DMS 273 (cell line): Measurements from ENCODE around the gene BTG1.
"Not testable (repeated sequence)": the region's sequence is repeated elsewhere in the genome, so short reads cannot be mapped to it uniquely, and the experiment has no call there.

Experiments used
- DNase-seq: peaks from one replicate; lab custom pipeline; 2025; ENCODE audit not compliant: unreplicated experiment; lab: John Stamatoyannopoulos, UW

BTG1 gene

DNA sequence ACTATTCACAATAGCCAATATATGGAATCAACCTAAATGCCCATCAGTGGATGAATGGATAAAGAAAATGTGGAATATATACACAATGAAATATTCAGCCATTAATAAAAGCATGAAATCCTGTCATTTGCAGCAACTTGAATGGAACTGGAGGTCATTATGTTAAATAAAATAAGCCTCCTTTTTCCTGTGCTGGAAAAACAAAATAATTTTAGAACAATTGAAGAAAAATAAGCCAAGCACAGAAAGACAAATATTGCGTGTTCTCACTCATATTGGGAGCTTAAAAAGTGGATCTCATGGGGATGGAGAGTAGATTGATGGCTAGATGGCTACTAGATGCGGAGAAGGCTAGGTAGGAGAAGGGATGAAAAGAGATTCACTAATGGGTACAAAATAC, 6.3 kb upstream of the BTG1 start:
- DNase-seq: no peak

DNA sequence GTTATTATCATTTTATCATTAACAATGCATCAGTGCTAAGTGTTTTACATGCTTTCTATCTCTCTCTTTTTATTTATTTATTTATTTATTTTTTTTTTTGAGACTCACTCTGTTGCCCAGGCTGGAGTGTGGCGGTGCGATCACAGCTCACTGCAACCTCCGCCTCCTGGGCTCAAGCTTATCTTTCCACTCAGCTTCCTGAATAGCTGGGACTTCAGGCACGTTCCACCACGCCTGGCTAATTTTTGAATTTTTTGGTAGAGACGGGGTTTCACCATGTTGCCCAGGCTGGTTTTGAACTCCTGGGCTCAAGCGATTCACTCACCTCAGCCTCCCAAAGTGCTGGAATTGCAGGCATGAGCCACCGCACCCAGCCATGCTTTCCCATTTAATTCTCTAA, 3.9 kb upstream of the BTG1 start:
- DNase-seq: no peak

DNA sequence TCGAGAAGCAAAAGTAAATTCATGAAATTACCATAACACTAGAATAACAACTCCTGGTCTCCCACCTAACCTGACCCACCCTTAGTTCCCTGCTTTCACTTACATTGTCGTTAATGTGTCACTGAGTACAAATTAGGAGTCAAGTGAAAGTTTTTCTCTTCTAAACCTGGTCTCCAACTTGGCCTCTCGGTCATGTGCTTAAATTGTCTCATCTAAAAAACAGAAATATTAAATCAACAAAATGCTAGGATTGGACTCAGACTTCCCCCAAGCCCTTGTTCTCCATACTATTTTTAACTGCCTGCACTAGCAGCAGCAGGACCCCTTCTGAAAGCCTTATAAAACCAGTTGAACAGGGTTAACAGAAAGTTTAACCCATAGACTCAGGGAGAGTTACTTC, 1.8 kb upstream of the BTG1 start:
- no peak for DNase-seq

DNA sequence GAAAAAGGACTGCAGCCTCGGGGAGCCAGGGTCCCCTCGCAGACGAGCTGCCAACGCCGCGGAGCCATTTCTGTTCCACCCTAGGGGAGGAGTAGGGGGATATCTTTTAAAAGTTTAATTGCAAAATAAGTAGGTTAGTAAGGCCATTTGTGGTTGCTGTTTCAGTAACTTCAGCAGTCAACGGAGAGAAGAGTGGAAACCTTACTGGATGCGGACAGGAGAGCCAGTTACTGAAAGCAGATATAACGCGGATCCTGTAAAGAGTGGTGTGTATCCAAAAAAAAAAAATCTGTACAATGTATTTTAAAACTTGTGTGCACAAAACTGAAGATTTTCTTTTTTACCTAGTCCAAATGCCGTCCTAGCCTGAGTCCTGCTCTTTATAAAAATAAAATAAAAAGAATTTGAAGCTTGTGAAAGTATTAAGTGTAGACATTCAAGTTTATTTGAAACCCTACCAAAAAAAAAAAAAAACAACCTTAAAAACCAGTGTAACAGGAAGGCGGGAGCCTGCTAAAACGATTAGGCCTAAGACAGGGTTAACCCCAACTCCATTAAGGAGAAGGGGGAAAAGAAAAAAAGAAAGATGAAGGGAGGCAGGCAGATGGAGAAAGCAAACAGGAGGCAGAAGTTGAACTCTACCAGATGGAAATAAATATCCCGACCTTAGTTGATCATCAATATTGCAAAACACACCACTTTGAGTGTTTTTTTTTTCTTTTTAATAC, 1.0 kb upstream of the BTG1 start:
- peak; percentile 47 for DNase-seq

DNA sequence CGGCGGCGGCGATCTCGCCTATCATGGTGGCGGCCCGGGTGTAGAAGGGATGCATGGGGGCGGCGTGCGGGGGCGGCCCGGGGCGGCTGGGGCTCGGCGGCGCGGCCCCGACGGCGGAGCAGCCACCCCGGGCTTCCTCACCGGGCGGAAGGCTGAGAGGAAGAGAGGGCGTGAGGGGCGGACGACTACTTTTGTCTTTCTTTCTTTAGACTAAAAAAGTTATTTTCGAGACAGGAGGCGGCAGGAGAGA, 240 bp downstream of the BTG1 start:
- DNase-seq: no peak

DNA sequence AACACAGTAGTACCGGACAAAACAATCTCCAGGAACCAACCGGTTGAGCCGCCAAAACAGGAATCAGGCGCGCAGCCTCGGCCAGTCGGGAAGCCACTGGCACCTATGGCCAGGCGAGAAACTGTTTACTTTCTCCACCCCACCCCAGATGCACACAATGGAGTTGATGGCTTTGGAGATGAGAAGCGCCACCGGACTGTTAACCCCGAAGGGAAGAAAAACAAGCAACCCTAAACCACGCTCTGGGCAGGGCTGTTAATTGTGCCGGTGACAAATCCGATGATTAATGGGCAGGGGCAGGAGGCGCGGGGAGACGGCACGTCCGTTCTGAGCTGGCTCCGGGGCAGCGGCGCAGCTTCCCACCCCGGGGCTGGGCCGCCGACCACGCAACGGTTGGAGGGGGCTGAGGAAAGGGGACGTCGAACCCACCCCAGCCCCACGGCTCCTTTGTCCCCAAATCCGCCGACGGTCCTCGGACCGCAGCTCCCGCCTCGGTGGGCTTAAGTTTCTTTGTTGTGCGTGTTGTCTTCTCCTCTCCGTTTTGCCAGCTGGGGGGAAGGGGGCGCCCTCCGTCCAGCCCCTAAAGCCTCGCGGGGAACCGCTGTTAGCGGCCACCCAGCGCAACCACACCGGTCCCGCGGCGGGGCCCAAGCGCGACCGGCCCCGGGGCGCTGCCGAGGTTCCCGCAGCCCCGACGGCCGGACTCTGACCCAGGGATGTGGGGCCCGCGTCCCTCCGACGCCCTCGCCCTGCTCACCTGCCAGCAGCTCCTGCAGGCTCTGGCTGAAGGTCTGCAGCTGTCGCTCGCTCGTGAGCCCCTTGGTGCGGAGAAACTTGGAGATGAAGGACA, 790 bp downstream of the BTG1 start:
- peak; percentile 56 for DNase-seq

DNA sequence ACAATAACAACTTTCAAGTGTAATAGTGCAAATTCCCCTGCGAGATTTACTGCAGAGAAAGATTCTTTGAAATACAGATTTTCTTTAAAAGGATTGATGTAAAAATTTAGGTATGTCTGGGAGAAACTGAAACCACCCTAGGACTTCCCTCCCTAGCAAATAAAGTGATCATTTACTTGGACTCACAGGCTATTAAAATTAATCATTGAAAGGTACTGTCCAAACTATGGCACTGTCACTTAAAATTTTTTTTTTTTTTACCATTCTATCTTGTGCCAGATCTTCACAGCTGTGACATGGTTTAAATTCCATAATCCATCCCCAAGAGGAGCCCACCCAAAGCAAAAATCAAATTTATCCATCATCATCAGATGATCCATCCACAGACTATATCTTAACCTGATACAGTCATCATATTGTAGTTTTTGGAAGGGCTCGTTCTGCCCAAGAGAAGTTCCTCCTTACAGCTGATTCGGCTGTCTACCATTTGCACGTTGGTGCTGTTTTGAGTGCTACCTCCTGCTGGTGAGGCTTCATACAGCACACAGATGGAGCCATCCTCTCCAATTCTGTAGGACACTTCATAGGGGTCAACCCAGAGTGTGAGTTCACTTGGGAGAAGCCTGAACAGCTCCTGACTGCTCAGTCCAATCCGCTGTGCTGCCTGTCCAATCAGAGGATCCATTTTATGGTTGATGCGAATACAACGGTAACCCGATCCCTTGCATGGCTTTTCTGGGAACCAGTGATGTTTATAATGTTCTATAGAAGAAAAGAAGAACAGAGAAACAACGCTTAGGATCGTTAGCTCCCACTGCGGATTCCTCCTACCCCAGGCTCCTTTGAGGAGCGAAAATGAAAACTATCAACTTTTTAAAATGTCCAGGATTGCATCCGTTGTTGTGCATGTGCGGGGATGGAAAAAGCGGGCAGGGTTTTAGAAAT, 1.7 kb downstream of the BTG1 start:
- peak; percentile 89 for DNase-seq

DNA sequence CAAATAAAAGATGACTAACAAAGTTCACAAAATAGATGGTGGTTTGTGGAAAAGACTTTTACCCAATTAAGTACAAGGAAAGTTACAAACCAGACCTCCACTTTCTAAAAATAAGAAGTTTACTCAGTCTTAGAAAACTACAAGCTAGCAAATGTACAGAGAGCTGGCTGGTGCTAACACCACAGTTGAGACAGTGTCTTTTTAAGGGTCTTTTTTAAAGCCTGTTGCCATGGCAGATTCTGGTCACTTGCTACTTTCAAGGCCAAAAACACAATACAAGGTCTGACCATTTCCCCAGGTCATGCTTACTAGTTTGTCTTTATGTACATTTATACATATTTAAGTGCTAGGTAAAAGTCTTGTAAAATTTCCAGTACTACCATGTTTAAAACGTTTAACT, 2.4 kb downstream of the BTG1 start:
- DNase-seq: no peak

DNA sequence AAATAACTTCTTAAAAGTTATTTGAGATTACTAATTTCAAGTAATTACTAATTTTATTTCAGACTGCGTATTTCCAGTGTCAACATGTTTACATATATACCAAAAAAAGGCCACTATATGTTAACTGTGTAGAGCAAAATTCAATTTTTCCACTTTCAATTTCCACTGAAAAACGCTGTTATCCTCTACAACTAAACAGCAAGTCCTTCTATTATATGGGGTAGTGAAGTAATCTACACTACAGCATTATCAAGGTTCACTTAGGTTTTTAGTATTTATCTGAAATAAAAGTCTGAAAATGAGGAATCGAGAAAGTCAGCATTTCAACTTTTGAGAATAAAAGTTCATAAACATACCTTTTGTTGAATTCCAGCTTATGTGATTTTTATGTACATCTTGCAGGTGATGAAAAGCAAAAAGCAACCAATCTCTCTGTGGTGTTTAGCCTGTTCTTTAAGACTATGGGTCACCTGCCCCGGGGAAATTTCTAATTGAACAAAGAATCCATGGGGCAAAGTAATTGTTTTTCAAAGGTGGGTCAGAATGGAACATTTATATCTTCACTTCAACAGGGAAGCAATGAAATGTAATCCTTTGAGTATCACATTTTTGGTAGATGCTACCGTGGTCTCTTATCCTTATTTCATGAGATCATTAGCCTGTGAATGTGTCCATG, 3.3 kb downstream of the BTG1 start:
- no peak for DNase-seq

DNA sequence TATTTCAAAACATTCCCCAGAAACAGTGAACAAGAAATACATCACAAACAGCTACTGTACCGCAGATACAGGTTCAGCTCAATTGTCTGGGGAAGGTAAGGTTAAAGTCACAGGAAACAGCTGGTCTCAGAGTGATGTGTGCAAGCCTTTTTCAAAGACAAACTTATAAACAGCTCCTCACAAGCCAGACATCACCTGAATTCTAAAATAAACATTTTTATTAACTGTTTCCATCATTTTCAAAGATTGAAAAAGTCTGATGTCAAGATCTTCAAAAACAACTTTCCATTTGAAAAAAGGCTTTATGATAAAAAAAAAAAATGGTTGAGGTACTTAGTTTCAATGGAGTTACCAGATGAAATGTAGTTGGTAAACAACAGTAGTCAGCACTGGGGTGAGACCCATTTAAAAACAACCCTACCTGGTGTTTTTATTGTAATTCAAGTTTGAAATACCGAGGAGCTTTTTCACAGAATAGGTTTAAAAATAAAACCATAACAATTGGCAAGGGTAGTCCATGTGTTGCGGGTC, 4.0 kb downstream of the BTG1 start:
- DNase-seq: peak; percentile 15

DNA sequence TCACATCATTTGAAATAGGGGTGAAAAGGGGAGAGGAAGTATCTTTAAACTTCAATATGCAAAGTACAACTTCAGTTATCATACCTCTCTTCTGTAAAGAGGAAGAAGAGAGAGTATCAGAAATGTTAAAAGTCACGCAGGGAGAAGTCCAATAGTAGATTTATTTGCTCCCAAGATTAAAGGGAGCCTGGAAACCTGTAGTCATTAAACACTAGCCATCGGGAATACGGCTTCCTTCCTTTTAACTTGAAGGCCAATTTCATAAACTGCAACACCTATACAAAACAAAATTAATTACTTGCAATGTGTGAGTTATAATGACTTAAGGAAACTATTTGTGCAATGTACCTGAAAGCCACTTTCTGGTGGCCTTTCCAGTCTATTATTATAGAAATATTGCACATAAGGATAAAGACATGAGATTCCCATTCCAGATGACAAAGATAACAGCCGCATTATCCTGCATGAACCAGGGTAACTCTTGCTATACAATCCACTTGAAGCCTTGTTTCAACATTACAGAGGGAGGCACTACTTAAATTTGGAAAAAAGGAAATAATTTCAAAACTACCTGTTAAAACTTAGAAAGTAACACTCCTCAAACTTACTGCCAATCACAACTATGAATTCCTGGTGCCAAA, 4.6 kb downstream of the BTG1 start:
- DNase-seq: no peak

DNA sequence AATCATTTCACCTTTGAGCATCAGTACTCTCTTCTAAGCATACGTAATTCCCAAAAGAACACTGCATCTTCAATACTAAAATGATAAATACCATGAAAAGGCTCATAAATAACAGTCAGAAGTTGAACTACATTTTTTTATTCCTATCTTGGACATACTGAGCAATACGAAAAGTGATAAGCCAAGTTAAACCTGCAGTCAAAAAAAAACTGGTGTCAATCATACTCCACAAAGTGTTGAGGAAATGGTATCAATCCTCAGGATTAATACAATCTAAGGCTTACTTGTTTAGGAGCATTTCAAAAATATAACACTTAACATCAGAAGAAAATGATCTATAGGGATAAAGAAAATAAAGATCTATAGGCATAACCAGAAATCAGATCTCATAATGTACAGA, 5.5 kb downstream of the BTG1 start:
- DNase-seq: no peak

DNA sequence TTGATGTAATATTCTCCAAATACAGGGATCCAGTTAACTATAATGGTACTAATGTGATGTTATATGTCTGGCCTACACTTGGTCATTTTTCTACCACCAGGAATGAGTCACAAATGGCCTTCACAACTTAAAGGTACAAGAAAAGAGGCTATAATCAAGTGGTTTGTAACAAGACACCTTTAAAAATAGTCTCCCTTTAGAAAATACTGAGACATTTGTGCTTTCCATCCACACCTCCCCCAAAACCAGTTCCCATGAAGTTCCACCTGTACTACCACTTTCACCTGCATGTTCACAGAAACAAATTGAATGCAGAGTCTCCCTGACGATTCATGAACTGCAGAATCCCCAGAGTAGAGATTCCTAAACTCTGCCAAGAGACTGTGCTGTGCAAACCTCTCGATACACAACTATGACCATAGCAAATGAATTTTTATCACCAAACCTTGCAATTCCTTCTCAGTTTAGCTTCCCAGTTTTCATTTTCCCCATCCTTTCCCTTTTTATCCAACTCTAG, 6.0 kb downstream of the BTG1 start:
- DNase-seq: no peak

DNA sequence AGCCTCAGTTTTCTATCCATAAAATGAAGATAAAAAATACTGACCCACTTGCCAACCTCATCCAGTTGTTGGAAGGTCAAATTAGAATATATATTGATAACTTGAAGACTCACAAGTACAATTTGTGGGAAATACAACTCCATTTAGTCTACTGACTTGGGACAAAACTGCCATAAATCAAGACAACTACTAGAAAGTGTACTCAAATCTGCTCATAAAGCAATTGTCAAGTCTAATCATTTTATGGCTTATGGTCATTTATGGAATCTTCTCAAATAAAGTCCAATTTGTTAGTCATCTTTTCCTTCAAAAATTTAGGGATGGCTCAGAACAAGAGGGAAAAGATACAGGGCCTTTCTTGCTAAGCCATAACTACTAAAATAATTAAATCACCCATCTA, 7.0 kb downstream of the BTG1 start:
- DNase-seq: no peak

DNA sequence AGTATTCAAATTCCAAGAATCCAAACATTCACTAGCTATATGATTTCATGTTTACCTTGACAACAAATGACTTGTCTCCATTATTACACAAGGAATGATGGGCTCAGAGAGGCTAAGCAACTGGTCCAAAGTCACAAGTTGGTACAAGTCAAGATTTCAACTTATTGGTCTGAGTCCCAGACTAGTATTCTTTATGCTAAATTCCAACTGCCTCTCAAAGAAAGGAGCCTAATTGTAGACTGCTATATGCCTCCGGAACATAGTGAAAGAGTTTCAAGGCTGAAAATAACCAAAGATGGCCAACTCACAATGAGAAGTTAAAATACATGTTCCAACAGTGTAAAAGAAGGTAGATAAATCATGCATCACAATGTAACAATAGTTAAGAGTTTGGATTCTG, 7.5 kb downstream of the BTG1 start:
- DNase-seq: no peak

DNA sequence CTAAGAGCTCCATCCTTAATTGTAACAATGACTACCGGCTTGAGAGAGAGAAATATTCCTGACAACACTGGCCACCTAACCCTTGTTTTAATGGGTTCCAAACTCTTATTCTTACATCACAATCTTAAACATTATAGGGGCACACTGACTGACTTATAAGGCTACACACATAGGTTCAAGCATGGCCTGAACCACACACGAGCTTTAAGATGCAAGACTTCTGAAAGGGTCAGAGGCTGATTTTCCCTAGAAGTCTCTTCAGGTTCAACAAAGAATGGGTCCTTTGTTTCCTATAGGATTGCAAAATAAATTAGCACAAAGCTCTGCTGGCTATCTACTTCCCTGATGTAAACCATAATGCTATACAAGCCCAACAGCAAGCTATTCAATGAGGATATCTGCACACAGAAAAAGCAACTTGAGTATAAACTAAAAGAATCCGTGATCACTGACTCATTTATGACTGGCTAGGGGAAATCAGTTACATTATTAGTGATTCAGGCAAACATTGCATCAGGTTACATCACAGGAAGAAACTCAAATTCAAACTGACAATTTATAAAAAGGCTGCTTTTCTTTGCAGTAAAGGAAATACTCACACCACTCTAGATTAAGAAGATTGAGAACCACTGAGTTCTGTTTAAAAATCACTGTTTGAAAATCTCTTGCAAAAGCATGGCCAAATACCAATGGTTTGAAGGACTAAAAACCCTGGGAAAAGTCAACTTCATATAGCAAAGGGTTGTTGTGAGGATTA, 8.5 kb downstream of the BTG1 start:
- no peak for DNase-seq

DNA sequence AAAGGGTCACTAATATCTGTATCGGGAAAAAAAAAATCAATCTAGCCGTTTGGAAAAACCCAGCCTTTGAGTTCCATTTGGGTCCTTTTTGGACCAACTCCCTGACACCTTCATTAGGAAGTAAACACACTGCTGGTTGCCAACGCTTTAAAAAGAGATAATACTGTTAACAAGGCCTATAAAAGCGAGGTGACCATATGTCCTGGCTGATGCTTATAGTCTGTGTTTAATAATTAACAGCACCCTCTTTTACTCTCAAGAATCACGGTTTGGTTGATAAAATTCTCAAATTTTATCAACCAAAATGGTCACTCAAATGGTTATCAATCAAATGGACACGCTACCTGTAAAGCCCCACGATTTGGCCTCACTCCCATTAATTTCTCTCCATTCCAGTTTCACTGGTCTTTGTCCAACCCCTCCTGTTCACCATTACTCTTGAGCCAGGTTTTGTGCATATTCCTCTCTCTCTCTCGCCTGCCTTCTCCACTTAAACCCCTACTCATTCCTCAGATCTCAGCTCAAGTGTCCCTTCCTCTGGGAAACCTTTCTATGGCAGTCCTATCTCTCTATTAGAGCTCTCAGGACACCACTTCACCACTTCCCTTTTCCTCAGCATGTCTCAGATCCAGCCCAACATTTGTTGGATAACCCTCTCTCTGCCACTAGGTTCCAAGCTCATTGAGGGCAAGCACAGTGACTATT, 9.5 kb downstream of the BTG1 start:
- DNase-seq: no peak

DNA sequence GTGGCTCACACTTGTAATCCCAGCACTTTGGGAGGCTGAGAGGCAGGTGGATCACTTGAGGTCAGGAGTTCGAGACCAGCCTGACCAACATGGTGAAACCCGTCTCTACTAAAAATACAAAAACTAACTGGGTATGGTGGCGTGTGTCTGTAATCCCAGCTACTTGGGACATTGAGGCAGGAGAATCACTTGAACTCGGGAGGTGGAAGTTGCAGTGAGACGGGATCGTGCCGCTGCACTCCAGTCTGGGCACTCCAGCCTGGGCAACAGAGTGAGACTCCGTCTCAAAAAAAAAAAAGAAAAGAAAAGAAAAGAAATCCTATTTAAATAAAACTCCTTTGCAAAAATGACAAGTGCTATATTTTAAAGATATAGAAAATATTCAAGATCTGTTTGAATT, 10.1 kb downstream of the BTG1 start:
- DNase-seq: not testable (repeated sequence)
